K562 (cell line): ENCODE results near the gene MFSD11. TPM values are rescaled to one million over a fixed set of nuclear protein-coding genes. Genes with fewer than 3 reads are reported as not detected.
A peak's percentile ranks its signal among the peaks of the same experiment; 100 is the strongest.

ENCODE experiments used
- CREB3L1 ChIP-seq: fragments of 450-650 bp; IDR thresholded peaks from 2 replicates; pipeline ENCODE4 v1.6.1; 2014; ENCODE audit warnings: low read depth, mild to moderate bottlenecking, moderate library complexity, borderline replicate concordance
- FOXP4 ChIP-seq: sonication (generic); formaldehyde crosslinking; IDR thresholded peaks from 2 replicates; pipeline ENCODE4 v1.8.0; 2022; ENCODE audit warnings: mild to moderate bottlenecking, missing genetic modification reagents, borderline replicate concordance
- GMEB1 ChIP-seq: fragments of 250-450 bp; sonication (Bioruptor Pico); IDR thresholded peaks from 2 replicates; pipeline ENCODE4 v1.4.0; 2020; ENCODE audit warnings: mild to moderate bottlenecking
- GTF2F1 ChIP-seq: IDR thresholded peaks from 2 replicates; pipeline ENCODE4 v1.6.1; 2011; ENCODE audit warnings: low read depth, low read length, improper control_type of control experiment
- HDAC3 ChIP-seq: fragments of 450-650 bp; IDR thresholded peaks from 2 replicates; pipeline ENCODE4 v1.6.1; 2018; ENCODE audit warnings: borderline replicate concordance, mild to moderate bottlenecking, moderate library complexity; ENCODE audit not compliant: partially characterized antibody
- HEY1 ChIP-seq: fragments of 250-450 bp; sonication (Bioruptor Pico); IDR thresholded peaks from 2 replicates; pipeline ENCODE4 v1.5.0; 2020; ENCODE audit warnings: mild to moderate bottlenecking, moderate library complexity, borderline replicate concordance
- HOXB6 ChIP-seq: fragments of 250-450 bp; sonication (Bioruptor Pico); IDR thresholded peaks from 2 replicates; pipeline ENCODE4 v1.5.1; 2022; ENCODE audit warnings: mild to moderate bottlenecking, borderline replicate concordance
- IFI16 ChIP-seq: fragments of 250-450 bp; sonication (Bioruptor Pico); IDR thresholded peaks from 2 replicates; pipeline ENCODE4 v2.1.2; 2022; ENCODE audit warnings: mild to moderate bottlenecking, inconsistent platforms
- KAT7 ChIP-seq: sonication (generic); formaldehyde crosslinking; IDR thresholded peaks from 2 replicates; pipeline ENCODE4 v1.8.0; 2022; ENCODE audit warnings: missing genetic modification reagents, mild to moderate bottlenecking, borderline replicate concordance
- KDM4B ChIP-seq, 2 experiments: fragments of 450-650 bp in 1 of 2; sonication (generic) in 1 of 2; IDR thresholded peaks; 2 replicates each; pipeline ENCODE4 v1.6.1; 2016 to 2017; ENCODE audit warnings: borderline replicate concordance in 2 of 2, antibody characterized with exemption in 1 of 2, low read depth in 1 of 2, mild to moderate bottlenecking in 1 of 2
- MYC ChIP-seq, 2 experiments: fragments of 250-450 bp in 1 of 2; sonication (Bioruptor Pico) in 1 of 2; IDR thresholded peaks; 2 replicates each; pipeline versions ENCODE4 v1.5.1 to v1.6.1; 2012 to 2021; ENCODE audit warnings: low read depth in 2 of 2, borderline replicate concordance in 1 of 2, improper control_type of control experiment in 1 of 2, low read length in 1 of 2, mild to moderate bottlenecking in 1 of 2, moderate library complexity in 1 of 2
- NFE2L1 ChIP-seq: fragments of 450-650 bp; IDR thresholded peaks from 2 replicates; pipeline ENCODE4 v1.6.1; 2016; ENCODE audit warnings: missing genetic modification characterization, low read depth, mild to moderate bottlenecking, missing compliant biosample characterization, moderate library complexity, borderline replicate concordance
- NFXL1 ChIP-seq: fragments of 450-650 bp; formaldehyde crosslinking; IDR thresholded peaks from 2 replicates; pipeline ENCODE4 v1.4.0; 2021; ENCODE audit warnings: mild to moderate bottlenecking
- NFYB ChIP-seq: IDR thresholded peaks from 2 replicates; pipeline ENCODE4 v1.6.1; 2011; ENCODE audit warnings: mild to moderate bottlenecking, moderate library complexity; ENCODE audit not compliant: insufficient read length; ENCODE audit errors: extremely low read depth
- PML ChIP-seq: IDR thresholded peaks from 2 replicates; pipeline ENCODE4 v1.6.1; 2012; ENCODE audit warnings: low read length, inconsistent platforms
- SIN3A ChIP-seq, 2 experiments: fragments of 150-350 bp in 1 of 2; IDR thresholded peaks; 2 replicates each; pipeline ENCODE4 v1.6.1; 2011 to 2016; ENCODE audit warnings: borderline replicate concordance in 2 of 2, low read depth in 2 of 2, low read length in 2 of 2, mild to moderate bottlenecking in 2 of 2, moderate library complexity in 2 of 2; ENCODE audit not compliant: control insufficient read depth in 1 of 2
- TARDBP ChIP-seq: fragments of 450-650 bp; IDR thresholded peaks from 2 replicates; pipeline ENCODE4 v1.6.1; 2016
- TEAD4 ChIP-seq, 2 experiments: sonication (generic) in 1 of 2; formaldehyde crosslinking in 1 of 2; IDR thresholded peaks; 2 replicates each; pipeline versions ENCODE4 v1.6.1 to v1.8.0; 2012 to 2022; ENCODE audit warnings: borderline replicate concordance in 1 of 2, inconsistent platforms in 1 of 2, low read length in 1 of 2, mild to moderate bottlenecking in 1 of 2, missing genetic modification reagents in 1 of 2
- ZC3H11A ChIP-seq: IDR thresholded peaks from 2 replicates; pipeline ENCODE4 v1.6.1; 2012; ENCODE audit warnings: low read depth, low read length, improper control_type of control experiment
- ZNF263 ChIP-seq: sonication (generic); formaldehyde crosslinking; IDR thresholded peaks from 2 replicates; pipeline ENCODE4 v1.8.0; 2022; ENCODE audit warnings: mild to moderate bottlenecking, missing genetic modification reagents, borderline replicate concordance
- ZNF77 ChIP-seq: fragments of 250-450 bp; sonication (Bioruptor Pico); IDR thresholded peaks from 2 replicates; pipeline ENCODE4 v1.5.0; 2020
- polyA plus RNA-seq, 8 experiments: library from polyadenylated mRNA; depleted of rRNA in 4 of 8; stranded (reverse) in 5 of 8; unstranded in 3 of 8; fragments of >200 nt; fragmentation: Nextera tagmentation in 2 of 8; fragmentation: Illumina TruSeq in 1 of 8; extraction: Ambion mirVana in 2 of 8; extraction: Trizol in 1 of 8; gene quantifications; 2 replicates each; pipeline versions ENCODE4 v1.2.1 to v1.2.3, GENCODE V29; 2011 to 2014; ENCODE audit warnings: inconsistent platforms in 1 of 8, missing spikeins in 1 of 8
- total RNA-seq, 7 experiments: library from RNA; depleted of rRNA in 6 of 7; stranded (reverse); fragments of >200 nt in 6 of 7; fragmentation: Illumina TruSeq in 2 of 7; extraction: Trizol in 2 of 7; gene quantifications; 2 replicates each; pipeline versions ENCODE4 v1.2.1 to v1.2.3, GENCODE V29; 2011 to 2021; ENCODE audit warnings: low replicate concordance in 1 of 7

Gene MFSD11
- total and polyA plus RNA-seq, 9 of the 15 experiments (the other 6 are each of a cell fraction or from before 2014, with no cell fraction given), result 14.4 to 24.5 (median 19.9) TPM

GRCh38 chr17:76737082-76737675, 740 bp upstream of the MFSD11 start, which contains the start of gene SRSF2 (continued):
- peak in 1 of 2 experiments; percentile 79; a peak in 1 of 4 replicates for TF ChIP-seq KDM4B (IDR thresholded peaks at IDR 0.05; ENCODE audit: borderline replicate concordance in 2 of 2, low read depth in 1 of 2)
- TF ChIP-seq PML, result peak; percentile 95
- peak; percentile 76 for TF ChIP-seq TEAD4 (IDR thresholded peaks at IDR 0.05; ENCODE audit: low read length)
- no peak for TF ChIP-seq TEAD4 (CRISPR knock-in tag; IDR thresholded peaks at IDR 0.05; ENCODE audit: borderline replicate concordance)
- peak; percentile 98 for TF ChIP-seq GTF2F1
- TF ChIP-seq TARDBP, result no peak
- TF ChIP-seq HEY1 (CRISPR knock-in tag), result no peak
- peak; percentile 99 for TF ChIP-seq ZNF263
- TF ChIP-seq NFYB, result peak; percentile 61
- TF ChIP-seq MYC (IDR thresholded peaks at IDR 0.05; ENCODE audit: low read depth, low read length), result peak; percentile 88
- TF ChIP-seq MYC (CRISPR knock-in tag; IDR thresholded peaks at IDR 0.05; ENCODE audit: borderline replicate concordance, low read depth), result 0 out of 2 replicates have a peak, but pooled peaks have one; percentile 94
- no peak for TF ChIP-seq NFE2L1
- TF ChIP-seq HDAC3, result no peak
- peak; percentile 9; the same call in 1 of the 2 replicates for TF ChIP-seq CREB3L1
- no peak; the same call in 1 of the 2 replicates for TF ChIP-seq GMEB1
- TF ChIP-seq ZC3H11A, result peak; percentile 95
- TF ChIP-seq NFXL1, result no peak
- TF ChIP-seq KAT7 (CRISPR knock-in tag), result peak; percentile 14; the same call in 1 of the 2 replicates
- TF ChIP-seq FOXP4 (CRISPR knock-in tag), result peak; percentile 93
- peak; percentile 96 to 97 for TF ChIP-seq SIN3A (IDR thresholded peaks at IDR 0.05; ENCODE audit: borderline replicate concordance in 2 of 2, control insufficient read depth in 1 of 2, low read depth in 2 of 2, low read length in 2 of 2)
- no peak for TF ChIP-seq IFI16 (CRISPR knock-in tag)
- TF ChIP-seq HOXB6 (CRISPR knock-in tag), result 0 out of 2 replicates have a peak, but pooled peaks have one; percentile 18
- no peak for TF ChIP-seq ZNF77 (CRISPR knock-in tag)
